Endothelial cell of umbilical vein (primary cell): ENCODE results near the gene ARMH3.

ENCODE experiments used
- CTCF ChIP-seq, 2 donors: IDR thresholded peaks; 1 replicate in 1 of 2; 2 replicates in 1 of 2; pipeline ENCODE4 v1.5.1; 2011; ENCODE audit warnings: low read length in 2 of 2, mild to moderate bottlenecking in 2 of 2, moderate library complexity in 2 of 2, control low read depth in 1 of 2, inconsistent platforms in 1 of 2, low read depth in 1 of 2; ENCODE audit not compliant: insufficient read depth in 1 of 2; ENCODE audit errors: extremely low read depth in 1 of 2
- EZH2 ChIP-seq: IDR thresholded peaks from 2 replicates; pipeline ENCODE4 v1.6.1; 2012; ENCODE audit warnings: borderline replicate concordance, low read depth, mild to moderate bottlenecking, moderate library complexity, low read length, inconsistent platforms; ENCODE audit not compliant: severe bottlenecking
- FOS ChIP-seq: IDR thresholded peaks from 2 replicates; pipeline ENCODE4 v1.6.1; 2011; ENCODE audit warnings: mild to moderate bottlenecking, low read length, moderate library complexity, borderline replicate concordance; ENCODE audit not compliant: insufficient read depth
- POLR2A ChIP-seq: IDR thresholded peaks from 2 replicates; pipeline ENCODE4 v1.6.1; 2012; ENCODE audit warnings: low read depth, mild to moderate bottlenecking, control low read depth, low read length
- POLR2AphosphoS5 ChIP-seq: IDR thresholded peaks from 2 replicates; pipeline ENCODE4 v1.6.1; 2012; ENCODE audit warnings: low read depth, mild to moderate bottlenecking, control low read depth, low read length, moderate library complexity; ENCODE audit not compliant: insufficient read depth
- TF ChIP-seq, protein P1 (sequence below): IDR thresholded peaks from 2 replicates; pipeline ENCODE4 v1.6.1; 2011; ENCODE audit not compliant: insufficient read depth, insufficient read length

DNA sequence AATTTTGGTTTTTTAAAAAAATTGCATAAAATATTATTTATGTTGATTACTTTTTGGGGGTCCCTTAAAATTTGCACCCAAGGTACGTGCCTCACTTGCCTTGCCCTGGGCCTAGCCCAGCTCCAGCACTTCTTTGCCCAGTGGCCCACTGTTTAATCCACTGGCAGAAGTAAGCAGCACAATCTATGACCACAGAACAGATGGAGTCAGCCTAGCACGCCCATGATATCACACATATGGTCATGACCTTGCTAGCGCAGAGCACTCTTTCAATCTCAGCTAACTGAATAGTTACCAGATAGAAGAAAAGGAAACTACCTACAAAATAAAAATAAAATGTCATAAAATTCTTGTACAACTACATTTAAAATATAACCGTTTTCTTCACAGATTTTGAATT is 243.4 kb downstream of the ARMH3 start:
- TF ChIP-seq FOS (no peak), CTCF (IDR thresholded peaks at IDR 0.05; ENCODE audit: extremely low read depth in 1 of 2, insufficient read depth in 1 of 2, low read depth in 1 of 2, low read length in 2 of 2) (no peak), EZH2 (no peak), POLR2AphosphoS5 (no peak), POLR2A (no peak)
- TF ChIP-seq, protein P1, sequence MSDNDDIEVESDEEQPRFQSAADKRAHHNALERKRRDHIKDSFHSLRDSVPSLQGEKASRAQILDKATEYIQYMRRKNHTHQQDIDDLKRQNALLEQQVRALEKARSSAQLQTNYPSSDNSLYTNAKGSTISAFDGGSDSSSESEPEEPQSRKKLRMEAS: no peak
